HL-60 (cell line): ENCODE data around the gene HIPK4.

Experiments
- DNase-seq, 2 experiments: peaks; one replicate each; pipeline ENCODE4 v3.0.0-alpha.2; 2010 to 2020; ENCODE audit warnings: low read depth in 1 of 2, low spot score in 1 of 2
- H3K27ac ChIP-seq: fragments of 250-450 bp; sonication (Bioruptor Pico); replicated peaks from 2 replicates; pipeline ENCODE4 v1.5.1; 2020; ENCODE audit warnings: mild to moderate bottlenecking, moderate library complexity
- H3K27me3 ChIP-seq: fragments of 250-450 bp; sonication (Bioruptor Pico); 2 replicates; pipeline ENCODE4 v1.5.1; 2021; ENCODE audit warnings: mild to moderate bottlenecking, moderate library complexity; ENCODE audit not compliant: insufficient read depth, poor library complexity, severe bottlenecking
- H3K4me3 ChIP-seq: replicated peaks from 2 replicates; pipeline ENCODE4 v1.5.1; 2011; ENCODE audit warnings: mild to moderate bottlenecking, control low read depth, low read length; ENCODE audit not compliant: insufficient read depth
- CTCF ChIP-seq: IDR thresholded peaks from one replicate; pipeline ENCODE4 v1.5.1; 2011; ENCODE audit warnings: low read length, control low read depth, inconsistent platforms; ENCODE audit not compliant: insufficient read depth
- GABPA ChIP-seq: IDR thresholded peaks from 2 replicates; pipeline ENCODE4 v1.6.1; 2012; ENCODE audit warnings: low read depth
- POLR2AphosphoS5 ChIP-seq: IDR thresholded peaks from 2 replicates; pipeline ENCODE4 v1.6.1; 2012; ENCODE audit warnings: low read depth
- SPI1 ChIP-seq: IDR thresholded peaks from 2 replicates; pipeline ENCODE4 v1.6.1; 2012; ENCODE audit warnings: low read depth, mild to moderate bottlenecking, borderline replicate concordance
- TF ChIP-seq, protein P1 (sequence below): IDR thresholded peaks from 2 replicates; pipeline ENCODE4 v1.6.1; 2012; ENCODE audit warnings: low read depth; ENCODE audit not compliant: insufficient replicate concordance

HIPK4 gene

DNA sequence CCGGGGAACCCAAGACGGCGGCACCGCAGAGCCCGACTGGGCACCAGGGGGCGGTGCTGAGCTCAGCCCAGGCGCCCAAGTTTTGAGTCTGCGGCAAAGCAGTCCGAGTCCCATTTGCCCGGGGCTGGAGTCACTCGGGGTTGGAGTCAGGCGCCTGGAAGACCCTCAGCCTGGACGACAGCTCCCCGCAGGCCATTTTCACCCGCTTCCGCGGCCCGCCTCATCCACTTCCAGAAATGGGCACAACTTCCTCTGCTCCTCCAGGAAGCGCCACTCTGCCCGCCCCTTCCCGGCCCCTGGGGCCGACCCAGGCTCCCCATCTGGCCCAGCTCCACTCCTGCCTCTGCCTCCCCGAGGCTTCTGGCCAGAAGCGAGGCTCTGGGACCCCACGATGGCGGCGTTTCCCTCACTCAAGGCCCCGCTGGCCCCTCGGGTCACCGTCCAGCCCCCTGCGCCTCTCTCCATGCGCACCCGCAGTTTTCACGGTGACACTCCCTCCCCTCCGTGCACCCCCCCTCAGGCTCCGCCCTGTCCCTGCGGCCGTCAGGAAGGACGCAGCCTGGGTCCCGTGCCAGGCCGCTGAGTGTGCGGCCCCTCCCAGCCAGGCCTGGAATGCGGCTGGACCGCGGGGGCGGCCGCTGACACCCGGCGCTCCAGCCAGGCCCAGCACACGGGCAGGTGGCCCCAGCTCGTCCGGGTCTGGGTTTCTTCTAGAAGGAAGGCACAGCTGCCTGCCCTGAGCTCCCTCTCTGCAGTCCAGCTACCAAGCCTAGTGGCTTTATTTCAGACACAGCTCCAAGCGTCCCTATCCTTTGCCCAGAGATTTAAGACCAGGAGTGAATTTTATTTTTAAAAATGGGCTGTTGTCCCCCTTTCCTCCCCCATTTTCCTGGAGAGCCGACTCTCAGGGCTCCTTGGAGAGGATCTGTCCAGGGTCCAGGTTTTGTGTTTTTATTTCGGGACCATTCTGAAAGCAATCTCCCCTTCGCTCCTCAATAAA, 31.1 kb upstream of the HIPK4 start:
- peak in 1 of 2 experiments; percentile 83 for DNase-seq
- Histone ChIP-seq H3K4me3 (peak overlapping the region; percentile 71), H3K27ac (peak overlapping the region; percentile 84), H3K27me3 (no peaks in the 10 kb centered on the region)
- TF ChIP-seq, protein P1, sequence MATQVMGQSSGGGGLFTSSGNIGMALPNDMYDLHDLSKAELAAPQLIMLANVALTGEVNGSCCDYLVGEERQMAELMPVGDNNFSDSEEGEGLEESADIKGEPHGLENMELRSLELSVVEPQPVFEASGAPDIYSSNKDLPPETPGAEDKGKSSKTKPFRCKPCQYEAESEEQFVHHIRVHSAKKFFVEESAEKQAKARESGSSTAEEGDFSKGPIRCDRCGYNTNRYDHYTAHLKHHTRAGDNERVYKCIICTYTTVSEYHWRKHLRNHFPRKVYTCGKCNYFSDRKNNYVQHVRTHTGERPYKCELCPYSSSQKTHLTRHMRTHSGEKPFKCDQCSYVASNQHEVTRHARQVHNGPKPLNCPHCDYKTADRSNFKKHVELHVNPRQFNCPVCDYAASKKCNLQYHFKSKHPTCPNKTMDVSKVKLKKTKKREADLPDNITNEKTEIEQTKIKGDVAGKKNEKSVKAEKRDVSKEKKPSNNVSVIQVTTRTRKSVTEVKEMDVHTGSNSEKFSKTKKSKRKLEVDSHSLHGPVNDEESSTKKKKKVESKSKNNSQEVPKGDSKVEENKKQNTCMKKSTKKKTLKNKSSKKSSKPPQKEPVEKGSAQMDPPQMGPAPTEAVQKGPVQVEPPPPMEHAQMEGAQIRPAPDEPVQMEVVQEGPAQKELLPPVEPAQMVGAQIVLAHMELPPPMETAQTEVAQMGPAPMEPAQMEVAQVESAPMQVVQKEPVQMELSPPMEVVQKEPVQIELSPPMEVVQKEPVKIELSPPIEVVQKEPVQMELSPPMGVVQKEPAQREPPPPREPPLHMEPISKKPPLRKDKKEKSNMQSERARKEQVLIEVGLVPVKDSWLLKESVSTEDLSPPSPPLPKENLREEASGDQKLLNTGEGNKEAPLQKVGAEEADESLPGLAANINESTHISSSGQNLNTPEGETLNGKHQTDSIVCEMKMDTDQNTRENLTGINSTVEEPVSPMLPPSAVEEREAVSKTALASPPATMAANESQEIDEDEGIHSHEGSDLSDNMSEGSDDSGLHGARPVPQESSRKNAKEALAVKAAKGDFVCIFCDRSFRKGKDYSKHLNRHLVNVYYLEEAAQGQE: peak; percentile 13
- TF ChIP-seq CTCF (peak; percentile 73), POLR2AphosphoS5 (peak; percentile 73), SPI1 (no peak), GABPA (no peak)

DNA sequence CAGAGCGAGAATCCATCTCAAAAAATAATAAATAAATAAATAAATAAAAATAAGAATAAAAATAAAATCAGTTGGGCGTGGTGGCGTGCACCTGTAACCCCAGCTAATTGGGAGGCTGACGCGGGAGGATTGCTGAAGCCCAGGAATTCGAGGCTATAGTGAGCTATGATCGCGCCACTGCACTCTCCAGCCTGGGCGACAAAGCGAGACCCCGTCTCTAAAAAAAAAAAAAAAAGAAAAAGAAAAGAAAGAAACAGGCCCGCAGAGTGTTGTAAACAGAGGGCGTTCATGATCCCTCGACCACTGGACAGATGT, 30.4 kb upstream of the HIPK4 start:
- TF ChIP-seq GABPA (no peak), POLR2AphosphoS5 (no peak), SPI1 (no peak), CTCF (no peak)
- TF ChIP-seq, protein P1: no peak
- Histone ChIP-seq H3K4me3 (peak overlapping the region; percentile 71), H3K27me3 (no peaks in the 10 kb centered on the region), H3K27ac (peak overlapping the region; percentile 84)
- DNase-seq: no peak

GRCh38 chr19:40419780-40420179, 29.8 kb upstream of the HIPK4 start:
- no peak overlapping the region for H3K27ac ChIP-seq
- no peak for TF ChIP-seq POLR2AphosphoS5
- TF ChIP-seq, protein P1: no peak
- no peak for TF ChIP-seq SPI1
- TF ChIP-seq GABPA: no peak
- no peak for TF ChIP-seq CTCF
- no peak for DNase-seq
- H3K27me3 ChIP-seq: no peaks in the 10 kb centered on the region
- H3K4me3 ChIP-seq: no peak overlapping the region
